Esophagus (tissue), 2 donors: Measurements from ENCODE around the gene GNAZ. TPM values are rescaled to one million over a fixed set of nuclear protein-coding genes. Genes with fewer than 3 reads are reported as not detected.

Source experiments
- H3K27ac ChIP-seq, 2 donors: one replicate each; pipeline ENCODE4 v1.5.1; 2013; ENCODE audit warnings: low read depth in 2 of 2, mild to moderate bottlenecking in 2 of 2, inconsistent platforms in 1 of 2, low read length in 1 of 2, moderate library complexity in 1 of 2
- H3K27me3 ChIP-seq, 2 donors: one replicate each; pipeline ENCODE4 v1.6.1; 2013; ENCODE audit warnings: low read length in 2 of 2, control low read depth in 1 of 2, mild to moderate bottlenecking in 1 of 2; ENCODE audit not compliant: insufficient read depth in 2 of 2, control insufficient read depth in 1 of 2
- H3K36me3 ChIP-seq, 2 donors: one replicate each; pipeline ENCODE4 v1.6.1; 2013; ENCODE audit warnings: low read length in 1 of 2; ENCODE audit not compliant: control insufficient read depth in 2 of 2, insufficient read depth in 2 of 2
- H3K4me1 ChIP-seq, 2 donors: one replicate each; pipeline ENCODE4 v1.6.1; 2013; ENCODE audit warnings: low read length in 1 of 2; ENCODE audit not compliant: control insufficient read depth in 2 of 2, insufficient read depth in 2 of 2
- H3K4me3 ChIP-seq, 2 donors: one replicate each; pipeline ENCODE4 v1.5.1; 2013; ENCODE audit warnings: low read length in 2 of 2, mild to moderate bottlenecking in 2 of 2, low read depth in 1 of 2, moderate library complexity in 1 of 2
- H3K9me3 ChIP-seq, 2 donors: one replicate each; pipeline ENCODE4 v1.6.1; 2013; ENCODE audit warnings: mild to moderate bottlenecking in 2 of 2, low read depth in 1 of 2, low read length in 1 of 2, moderate library complexity in 1 of 2; ENCODE audit not compliant: control insufficient read depth in 2 of 2, insufficient read depth in 1 of 2
- WGBS, 2 donors: extraction: QIAGEN DNeasy Blood & Tissue Kit; methylation state at CpG; one replicate each; pipeline ENCODE4 v1.1.7; 2013; 5-methylcytosine and 5-hydroxymethylcytosine counted together
- polyA plus RNA-seq, 2 donors: library from polyadenylated mRNA; stranded (reverse); fragments of 200-250 nt; gene quantifications; one replicate each; pipeline ENCODE4 v1.2.3, GENCODE V29; 2013
- donor health status: healthy with polysubstance abuse.
- donor health status: Bipolar disorder and iron deficiency.

The GNAZ gene
- polyA plus RNA-seq, 2 donors: 0.83 to 1.6 TPM

GRCh38 chr22:23105304-23105703 lies 35.0 kb downstream of the GNAZ start:
- Histone ChIP-seq H3K27me3 (no peaks in the 10 kb centered on the region), H3K4me3 (no peak overlapping the region), H3K9me3 (no peaks in the 10 kb centered on the region), H3K27ac (no peak overlapping the region), H3K36me3 (no peaks in the 10 kb centered on the region), H3K4me1 (no peaks in the 10 kb centered on the region)
- WGBS, 2 donors: 95 to 97% methylated on average over 5 of the region's 5 CpGs

- H3K4me3 ChIP-seq: no peak overlapping the region
- H3K9me3 ChIP-seq: no peaks in the 10 kb centered on the region
- H3K36me3 ChIP-seq: no peaks in the 10 kb centered on the region
- H3K4me1 ChIP-seq: no peaks in the 10 kb centered on the region
- H3K27ac ChIP-seq: no peak overlapping the region
- WGBS, 2 donors: 88 to 99% methylated on average over 5 of the region's 5 CpGs
- no peaks in the 10 kb centered on the region for H3K27me3 ChIP-seq
These were observed 35.6 kb downstream of the GNAZ start for GRCh38 chr22:23105919-23106318.

GRCh38 chr22:23106344-23106743 lies 36.0 kb downstream of the GNAZ start:
- Histone ChIP-seq H3K9me3 (no peaks in the 10 kb centered on the region), H3K4me1 (no peaks in the 10 kb centered on the region), H3K27ac (no peak overlapping the region), H3K27me3 (no peaks in the 10 kb centered on the region), H3K4me3 (no peak overlapping the region), H3K36me3 (no peaks in the 10 kb centered on the region)
- WGBS, 2 donors: 82 to 85% methylated on average over 4 of the region's 4 CpGs

- WGBS, 2 donors: 70 to 77% methylated on average over 8 of the region's 8 CpGs
- no peaks in the 10 kb centered on the region for H3K36me3 ChIP-seq
- H3K27me3 ChIP-seq: no peaks in the 10 kb centered on the region
- no peak overlapping the region for H3K4me3 ChIP-seq
- H3K27ac ChIP-seq: no peak overlapping the region
- no peaks in the 10 kb centered on the region for H3K9me3 ChIP-seq
- H3K4me1 ChIP-seq: no peaks in the 10 kb centered on the region
These were observed 36.6 kb downstream of the GNAZ start for GRCh38 chr22:23106906-23107367.

- no peaks in the 10 kb centered on the region for H3K36me3 ChIP-seq
- 85 to 90% methylated on average over 15 to 17 of the region's 17 CpGs for WGBS, 2 donors
- H3K9me3 ChIP-seq: no peaks in the 10 kb centered on the region
- H3K4me3 ChIP-seq: no peak overlapping the region
- no peak overlapping the region for H3K27ac ChIP-seq
- H3K4me1 ChIP-seq: no peaks in the 10 kb centered on the region
- H3K27me3 ChIP-seq: no peaks in the 10 kb centered on the region
These were observed 37.3 kb downstream of the GNAZ start for GRCh38 chr22:23107487-23108248.

GRCh38 chr22:23108249-23109078 lies 38.1 kb downstream of the GNAZ start:
- Histone ChIP-seq H3K27me3 (no peaks in the 10 kb centered on the region), H3K27ac (no peak overlapping the region), H3K4me3 (no peak overlapping the region), H3K9me3 (no peaks in the 10 kb centered on the region), H3K4me1 (peaks cover 0 to 4% of the 10 kb centered on the region in 2 donors), H3K36me3 (no peaks in the 10 kb centered on the region)
- WGBS, 2 donors: 91 to 96% methylated on average over 7 of the region's 7 CpGs

GRCh38 chr22:23109079-23109347 lies 38.7 kb downstream of the GNAZ start:
- Histone ChIP-seq H3K27me3 (no peaks in the 10 kb centered on the region), H3K4me3 (no peak overlapping the region), H3K27ac (no peak overlapping the region), H3K36me3 (no peaks in the 10 kb centered on the region), H3K4me1 (peaks cover 4% of the 10 kb centered on the region in 2 donors), H3K9me3 (no peaks in the 10 kb centered on the region)
- WGBS, 2 donors: 75 to 89% methylated on average over 6 of the region's 6 CpGs

GRCh38 chr22:23109441-23109978 lies 39.2 kb downstream of the GNAZ start:
- Histone ChIP-seq H3K4me3 (no peak overlapping the region), H3K4me1 (peaks cover 4% of the 10 kb centered on the region in 2 donors), H3K36me3 (no peaks in the 10 kb centered on the region), H3K27ac (no peak overlapping the region), H3K9me3 (no peaks in the 10 kb centered on the region), H3K27me3 (no peaks in the 10 kb centered on the region)
- WGBS, 2 donors: 60 to 70% methylated on average over 5 of the region's 5 CpGs

- no peaks in the 10 kb centered on the region for H3K27me3 ChIP-seq
- WGBS, 2 donors: 79 to 80% methylated on average over 10 of the region's 10 CpGs
- H3K36me3 ChIP-seq: no peaks in the 10 kb centered on the region
- no peaks in the 10 kb centered on the region for H3K9me3 ChIP-seq
- no peak overlapping the region for H3K27ac ChIP-seq
- no peak overlapping the region for H3K4me3 ChIP-seq
- H3K4me1 ChIP-seq: peaks cover 4% of the 10 kb centered on the region in 2 donors
These were observed 40.0 kb downstream of the GNAZ start for GRCh38 chr22:23110190-23110921.
